WTC11 (cell line): ENCODE results near the gene OR3A3.

ENCODE experiments used
- NFE2L1 ChIP-seq: sonication (generic); formaldehyde crosslinking; IDR thresholded peaks from 2 replicates; pipeline ENCODE4 v1.8.1; 2023; ENCODE audit warnings: missing genetic modification reagents
- SP1 ChIP-seq: sonication (generic); formaldehyde crosslinking; conservative IDR thresholded peaks from 2 replicates; pipeline ENCODE4 v1.8.1; 2022; ENCODE audit warnings: missing genetic modification reagents
- TF ChIP-seq, protein P1 (sequence below): sonication (generic); formaldehyde crosslinking; IDR thresholded peaks from 2 replicates; pipeline ENCODE4 v1.8.0; 2022; ENCODE audit warnings: mild to moderate bottlenecking, missing genetic modification reagents

DNA sequence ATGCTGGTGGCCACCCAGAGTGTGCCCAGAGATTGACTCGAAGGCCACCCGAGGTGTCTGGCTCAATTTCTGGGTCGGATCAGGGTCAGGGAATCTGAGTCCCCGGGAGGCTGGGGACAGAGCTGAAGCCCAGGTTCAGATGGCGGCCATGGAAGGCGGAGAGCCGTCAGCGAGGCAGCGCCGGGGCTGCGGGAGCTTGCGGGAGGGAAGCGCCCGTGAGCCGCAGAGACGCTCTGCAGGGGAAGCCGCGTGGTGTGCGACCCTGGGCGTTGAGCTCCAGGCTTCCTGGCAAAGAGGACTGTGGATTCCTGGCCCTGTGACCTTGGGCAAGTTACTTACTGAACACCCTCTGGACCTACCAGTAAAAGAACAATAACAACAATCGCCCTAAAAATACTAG is 61.0 kb downstream of the OR3A3 start:
- no peak for TF ChIP-seq SP1
- TF ChIP-seq, protein P1, sequence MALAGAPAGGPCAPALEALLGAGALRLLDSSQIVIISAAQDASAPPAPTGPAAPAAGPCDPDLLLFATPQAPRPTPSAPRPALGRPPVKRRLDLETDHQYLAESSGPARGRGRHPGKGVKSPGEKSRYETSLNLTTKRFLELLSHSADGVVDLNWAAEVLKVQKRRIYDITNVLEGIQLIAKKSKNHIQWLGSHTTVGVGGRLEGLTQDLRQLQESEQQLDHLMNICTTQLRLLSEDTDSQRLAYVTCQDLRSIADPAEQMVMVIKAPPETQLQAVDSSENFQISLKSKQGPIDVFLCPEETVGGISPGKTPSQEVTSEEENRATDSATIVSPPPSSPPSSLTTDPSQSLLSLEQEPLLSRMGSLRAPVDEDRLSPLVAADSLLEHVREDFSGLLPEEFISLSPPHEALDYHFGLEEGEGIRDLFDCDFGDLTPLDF = no peak
- no peak for TF ChIP-seq NFE2L1 (CRISPR knock-in tag)
